Fibroblast of skin of left quadriceps (primary cell): ENCODE measurements around the gene TFF1.
"Not testable (repeated sequence)": the region's sequence is repeated elsewhere in the genome, so short reads cannot be mapped to it uniquely, and the experiment has no call there.

Experiments used
- DNase-seq, 2 experiments: peaks; one replicate each; pipeline ENCODE4 v3.0.0-alpha.2; 2013; ENCODE audit warnings: low read depth in 2 of 2

TFF1 gene

GRCh38 chr21:42366292-42367010 lies at the start of gene TFF1:
Gene TFF1 (minus strand): TSS chr21:42366535. CDS start chr21:42366495, 40 bp downstream.
- no peak for DNase-seq

- DNase-seq, result no peak
Measured at GRCh38 chr21:42414928-42415769, 48.8 kb upstream of the TFF1 start.

- no peak for DNase-seq
Measured at GRCh38 chr21:42414553-42414927, 48.2 kb upstream of the TFF1 start.

- DNase-seq, result no peak
Measured at GRCh38 chr21:42414066-42414465, 47.7 kb upstream of the TFF1 start.

DNA sequence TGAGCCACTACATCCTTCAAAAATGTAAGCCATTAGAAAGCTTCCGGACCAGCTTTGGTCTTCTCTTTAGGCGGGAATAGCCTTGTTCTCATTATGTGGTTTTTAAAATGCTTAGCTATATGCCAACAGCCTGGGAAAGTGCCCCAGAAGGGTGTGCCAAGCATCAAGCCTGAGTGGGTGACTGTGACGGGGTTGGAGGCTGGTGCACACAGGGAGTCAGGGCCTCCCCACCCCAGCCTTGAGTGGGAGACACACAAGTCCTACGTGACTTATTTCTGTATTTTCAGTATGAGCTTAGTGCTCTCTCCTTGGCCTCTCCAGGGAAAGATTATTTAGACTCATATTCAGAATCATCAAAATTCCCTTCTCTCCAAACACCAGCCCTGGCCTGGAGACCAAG lies 47.2 kb upstream of the TFF1 start:
- DNase-seq, result no peak

- DNase-seq, result no peak
Measured at GRCh38 chr21:42413093-42413492, 46.8 kb upstream of the TFF1 start.

- no peak for DNase-seq
Measured at GRCh38 chr21:42412636-42412933, 46.2 kb upstream of the TFF1 start.

DNA sequence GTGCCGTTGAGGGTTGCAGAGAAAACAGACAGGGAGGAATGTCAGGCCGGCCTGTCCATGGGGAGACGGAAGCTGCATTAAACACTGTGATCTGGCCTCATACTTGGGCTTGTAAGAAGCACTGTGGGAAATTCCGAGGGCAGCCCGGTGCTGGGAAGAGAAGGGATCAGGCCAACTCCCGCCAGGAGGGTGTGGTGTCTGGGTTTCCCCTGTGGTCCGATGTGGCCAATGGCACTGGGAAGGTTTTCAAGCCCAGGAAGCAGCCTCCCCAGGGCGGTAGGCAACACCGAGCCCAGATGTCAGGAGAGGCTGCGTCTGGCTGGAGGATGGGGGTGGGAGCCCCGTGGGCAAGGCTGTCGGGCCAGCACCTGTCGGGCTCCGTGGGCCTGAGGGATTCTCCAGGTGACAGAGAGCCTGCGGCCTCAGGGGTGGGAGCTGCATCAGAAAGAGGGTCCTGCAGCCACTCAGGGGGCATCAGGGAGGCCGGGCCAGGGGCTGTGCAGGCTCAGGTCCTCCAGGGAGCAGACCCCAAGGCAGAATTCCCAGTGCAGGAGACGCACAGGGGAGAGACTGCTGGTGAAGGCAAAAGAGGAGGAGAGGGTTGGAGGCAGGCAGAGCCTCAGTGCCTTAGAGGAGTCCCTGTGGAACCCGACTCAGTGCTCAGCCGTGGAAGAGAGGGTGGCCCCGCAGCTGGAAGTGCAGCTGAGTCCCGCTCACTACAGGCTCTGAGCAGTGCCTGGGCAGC lies 45.7 kb upstream of the TFF1 start:
- no peak for DNase-seq

GRCh38 chr21:42411197-42411869 lies 45.0 kb upstream of the TFF1 start:
- DNase-seq, result no peak

GRCh38 chr21:42409366-42409765 lies 43.0 kb upstream of the TFF1 start:
- DNase-seq, result no peak

DNA sequence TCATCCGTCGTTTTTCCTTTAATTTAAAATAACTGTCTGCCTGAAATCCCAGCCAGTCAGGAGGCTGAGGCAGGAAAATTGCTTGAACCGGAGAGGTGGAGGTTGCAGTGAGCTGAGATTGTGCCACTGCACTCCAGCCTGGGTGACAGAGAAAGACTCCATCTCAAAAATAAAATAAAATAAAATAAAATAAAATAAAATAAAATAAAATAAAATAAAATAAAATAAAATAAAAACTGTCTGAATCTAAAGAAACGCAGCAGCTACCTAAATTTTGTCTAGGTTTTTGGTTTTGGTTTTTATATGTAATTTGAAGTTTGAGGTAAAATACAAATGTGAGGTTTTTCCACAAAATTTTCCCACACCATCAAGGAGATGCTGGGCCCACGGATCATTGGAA lies 42.4 kb upstream of the TFF1 start:
- not testable (repeated sequence) for DNase-seq

DNA sequence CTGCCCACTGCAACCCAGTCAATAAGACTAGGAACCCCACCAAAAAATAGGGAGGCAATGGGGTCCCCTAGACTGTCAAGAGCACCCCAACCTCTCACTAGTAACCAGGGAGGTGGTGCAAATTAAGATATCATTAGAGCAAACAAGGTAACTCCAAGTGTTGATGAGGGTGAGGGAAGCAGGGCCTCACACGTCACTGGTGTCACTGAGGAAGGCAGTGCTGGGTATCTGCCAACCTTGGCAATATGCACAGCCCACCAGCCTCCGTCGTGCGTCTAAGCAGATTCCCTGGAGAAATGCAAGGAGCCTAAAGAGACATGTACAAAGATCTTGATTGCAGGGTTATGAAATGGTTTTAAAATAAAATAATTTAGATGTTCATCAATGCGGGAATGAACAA lies 41.1 kb upstream of the TFF1 start:
- DNase-seq, result no peak

GRCh38 chr21:42406866-42407265 lies 40.5 kb upstream of the TFF1 start:
- DNase-seq, result no peak

DNA sequence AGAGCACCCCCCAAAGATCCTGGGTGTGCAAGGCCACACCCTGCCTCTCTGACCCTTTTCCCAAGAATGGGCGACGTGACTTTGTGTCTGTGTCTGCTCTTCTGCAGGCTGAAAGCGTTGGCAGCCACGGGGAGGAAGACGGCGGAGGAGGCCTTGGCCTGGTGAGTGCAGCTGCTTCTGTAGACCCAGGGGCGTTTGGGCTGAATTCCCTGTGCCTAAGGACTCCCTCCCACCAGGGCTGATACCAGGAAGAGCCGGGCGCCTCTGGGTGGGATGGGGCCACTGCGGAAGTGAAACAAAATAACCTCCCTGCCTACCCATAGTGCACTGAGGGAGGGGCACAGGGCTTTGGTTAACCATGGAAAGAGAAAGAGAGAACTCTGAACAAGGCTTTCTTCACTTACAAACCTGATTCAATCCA lies 39.9 kb upstream of the TFF1 start:
- DNase-seq, result no peak

DNA sequence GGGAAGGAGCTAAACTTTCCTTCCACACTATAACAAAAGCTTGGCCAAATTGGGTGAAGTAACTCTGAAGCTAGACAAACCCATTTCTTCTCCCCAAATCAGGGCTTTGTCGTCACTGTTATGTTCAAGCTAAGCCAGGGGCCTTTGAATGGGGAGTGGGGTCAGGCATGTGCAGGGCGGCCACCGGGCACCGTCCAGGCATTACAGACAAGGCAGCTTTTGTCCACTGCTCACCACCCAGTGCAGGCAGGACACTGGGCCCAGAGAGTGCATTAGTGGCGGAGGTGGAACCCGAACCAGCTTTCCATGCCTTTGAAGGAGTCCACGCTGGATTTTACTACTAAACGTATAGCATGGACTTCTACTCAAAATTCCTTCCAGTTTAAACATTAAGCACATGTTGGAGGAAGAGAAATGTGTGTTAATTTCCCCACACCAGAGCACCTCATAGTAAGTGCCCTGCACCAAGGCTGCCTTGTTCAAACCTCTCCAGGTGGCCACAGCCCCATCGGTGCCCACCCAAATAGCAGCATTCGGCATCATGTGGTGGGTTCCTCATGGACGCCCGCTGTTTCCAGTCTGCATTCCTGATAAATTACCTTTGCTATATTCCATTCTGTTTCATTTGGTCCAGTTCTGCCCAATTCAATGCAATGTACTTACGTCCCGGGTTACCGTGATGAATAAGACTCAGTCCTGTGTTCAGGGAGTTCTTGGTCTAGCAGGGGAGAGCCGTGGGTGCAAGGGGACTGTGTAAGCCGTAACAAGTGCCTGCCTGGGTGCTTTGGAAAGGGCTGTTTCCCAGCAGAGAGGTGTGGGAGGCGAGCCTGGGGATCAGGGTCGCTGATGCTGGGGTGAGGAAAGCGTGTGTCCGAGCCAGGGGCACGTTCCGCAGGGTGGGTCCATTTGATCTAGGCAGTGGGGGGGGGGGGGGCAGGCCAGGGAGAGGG lies 39.0 kb upstream of the TFF1 start:
- DNase-seq, result no peak

DNA sequence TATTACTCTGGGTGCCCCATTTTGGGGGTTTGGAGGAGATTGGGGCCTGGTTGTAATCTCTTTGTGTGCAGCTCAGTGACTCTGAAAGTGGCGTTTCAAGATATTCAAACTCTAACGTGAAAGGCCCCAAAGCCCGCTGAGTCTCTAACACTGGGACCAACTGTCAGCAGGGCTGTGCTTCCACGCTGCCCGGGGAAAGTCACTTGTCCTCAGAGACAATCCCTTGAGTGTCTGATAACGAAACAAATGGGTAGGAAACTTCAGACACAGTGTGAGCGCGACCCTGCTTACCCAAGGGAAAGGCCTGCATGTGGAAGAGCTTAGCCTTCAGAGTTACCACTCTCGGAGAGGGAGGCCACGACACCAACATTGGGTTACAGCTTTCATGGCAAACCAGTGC lies 38.2 kb upstream of the TFF1 start:
- DNase-seq, result no peak

DNA sequence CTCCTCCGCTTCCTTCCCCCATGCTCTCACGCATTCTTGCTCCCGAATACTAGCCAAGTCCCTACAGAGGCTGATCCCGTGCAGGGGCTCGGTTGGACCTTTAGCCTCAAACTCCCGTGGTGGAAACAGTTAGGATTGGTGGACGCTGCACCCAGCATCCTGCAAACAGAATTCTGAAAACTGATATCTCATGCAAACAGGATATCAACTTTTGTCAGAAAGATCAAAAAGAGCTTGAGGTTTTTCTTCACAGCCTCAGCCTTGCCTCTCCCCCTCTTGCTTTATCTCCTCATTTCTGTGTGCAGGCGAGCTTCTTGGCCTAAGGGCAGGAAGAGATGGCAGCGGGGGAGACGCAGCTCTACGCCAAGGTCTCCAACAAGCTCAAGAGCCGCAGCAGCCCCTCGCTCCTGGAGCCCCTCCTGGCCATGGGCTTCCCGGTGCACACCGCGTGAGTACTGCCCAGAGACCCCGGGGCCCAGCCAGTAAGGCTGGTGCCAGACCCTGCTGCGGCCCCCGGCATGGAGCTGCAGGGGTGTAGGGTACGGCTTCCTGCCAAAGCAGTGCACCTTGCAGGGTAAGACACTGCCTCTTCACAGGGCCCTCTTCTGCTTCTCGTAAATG lies 37.4 kb upstream of the TFF1 start, which contains the start of gene UBASH3A:
UBASH3A (plus strand) TSS at position 292 of the 621 bp plus-strand sequence; CDS start at position 336, 44 bp downstream.
- DNase-seq, result no peak

GRCh38 chr21:42401820-42402251 lies 35.5 kb upstream of the TFF1 start:
- no peak for DNase-seq

- DNase-seq, result no peak
Measured at GRCh38 chr21:42401154-42401553, 34.8 kb upstream of the TFF1 start.

GRCh38 chr21:42400525-42400924 lies 34.2 kb upstream of the TFF1 start:
- DNase-seq, result no peak
